A549 (cell line): ENCODE data around the gene PEPD. TPM values are rescaled to one million over a fixed set of nuclear protein-coding genes. Genes with fewer than 3 reads are reported as not detected.

Experiments used
- ATAC-seq, 2 experiments: fragments of 200-7000 bp in 1 of 2; fragments of >200 bp in 1 of 2; cut with Nextera tagmentation in 1 of 2; cut with Tn5 transposase in 1 of 2; 3 replicates each; pipeline versions ENCODE4 v1.8.0 to v1.9.1; 2018 to 2020; ENCODE audit warnings: mild to moderate bottlenecking in 1 of 2, moderate library complexity in 1 of 2
- CTCF ChIA-PET: fragments of 300-600 bp; sonication (Branson Sonifier 250); formaldehyde crosslinking; extraction: SDS; loops from one replicate; lab custom pipeline; 2021; ENCODE audit warnings: antibody characterized with exemption, inconsistent platforms; lab: Yijun Ruan, JAX
- POLR2A ChIA-PET: fragments of 350-600 bp; formaldehyde crosslinking; extraction: SDS; loops from one replicate; lab custom pipeline; 2021; ENCODE audit warnings: antibody characterized with exemption, inconsistent platforms; lab: Yijun Ruan, JAX
- DNase-seq, 2 experiments: peaks; one replicate each; pipeline versions ENCODE4 v3.0.0 to v3.0.0-alpha.2; 2011 to 2016; ENCODE audit warnings: low read depth in 1 of 2, low spot score in 1 of 2
- FAIRE-seq: peaks from 2 replicates; lab custom pipeline; 2011; peaks lifted over from hg19 to GRCh38; lab: Jason Lieb, UNC
- H3K27ac ChIP-seq, 2 experiments: fragments of >200 bp; sonication (Bioruptor Twin); formaldehyde crosslinking; 3 replicates each; pipeline ENCODE4 v1.5.1; 2016 to 2017
- H3K4me1 ChIP-seq: fragments of >200 bp; sonication (Bioruptor Twin); formaldehyde crosslinking; 3 replicates; pipeline ENCODE4 v1.6.1; 2016
- H3K4me2 ChIP-seq: fragments of >200 bp; sonication (Bioruptor Twin); formaldehyde crosslinking; 3 replicates; pipeline ENCODE4 v1.6.1; 2016
- H3K4me3 ChIP-seq: fragments of >200 bp; sonication (Bioruptor Twin); formaldehyde crosslinking; 3 replicates; pipeline ENCODE4 v1.5.1; 2016
- H3K9me3 ChIP-seq: fragments of >200 bp; sonication (Bioruptor Twin); formaldehyde crosslinking; 3 replicates; pipeline ENCODE4 v1.6.1; 2016
- BHLHE40 ChIP-seq: IDR thresholded peaks from 2 replicates; pipeline ENCODE4 v1.6.1; 2012; ENCODE audit warnings: low read depth, low read length, inconsistent platforms
- CEBPB ChIP-seq, 2 experiments: fragments of >200 bp in 1 of 2; sonication (Bioruptor Twin) in 1 of 2; formaldehyde crosslinking in 1 of 2; IDR thresholded peaks; 2 replicates each; pipeline ENCODE4 v1.6.1; 2012 to 2016
- CHD2 ChIP-seq: fragments of 150-350 bp; IDR thresholded peaks from 2 replicates; pipeline ENCODE4 v1.6.1; 2014; ENCODE audit warnings: low read length; ENCODE audit not compliant: partially characterized antibody
- EHF ChIP-seq: fragments of 250-450 bp; sonication (Bioruptor Pico); IDR thresholded peaks from 2 replicates; pipeline ENCODE4 v1.5.0; 2020; ENCODE audit warnings: mild to moderate bottlenecking
- HDAC2 ChIP-seq: fragments of 200-600 bp; sonication (generic); IDR thresholded peaks from 2 replicates; pipeline ENCODE4 v1.6.1; 2016
- HOXB13 ChIP-seq: fragments of 250-450 bp; sonication (Bioruptor Pico); IDR thresholded peaks from 2 replicates; pipeline ENCODE4 v1.5.0; 2020; ENCODE audit warnings: low read depth, mild to moderate bottlenecking, moderate library complexity
- HOXB5 ChIP-seq: fragments of 250-450 bp; sonication (Bioruptor Pico); IDR thresholded peaks from 2 replicates; pipeline ENCODE4 v1.5.0; 2020; ENCODE audit warnings: mild to moderate bottlenecking, moderate library complexity
- JUN ChIP-seq, 2 experiments: fragments of >200 bp; sonication (Bioruptor Twin); formaldehyde crosslinking; IDR thresholded peaks; 2 replicates in 1 of 2; 3 replicates in 1 of 2; pipeline ENCODE4 v1.6.1; 2016 to 2017
- KDM5A ChIP-seq: fragments of 200-600 bp; sonication (generic); IDR thresholded peaks from 2 replicates; pipeline ENCODE4 v1.6.1; 2016; ENCODE audit warnings: antibody characterized with exemption, mild to moderate bottlenecking
- NFE2L2 ChIP-seq: fragments of 150-350 bp; conservative IDR thresholded peaks from 2 replicates; pipeline ENCODE4 v1.6.1; 2014; ENCODE audit warnings: low read length
- NR3C1 ChIP-seq: fragments of >200 bp; sonication (Bioruptor Twin); formaldehyde crosslinking; IDR thresholded peaks from 3 replicates; pipeline ENCODE4 v1.6.1; 2017
- PHF8 ChIP-seq: fragments of 200-600 bp; sonication (generic); IDR thresholded peaks from 2 replicates; pipeline ENCODE4 v1.6.1; 2016; ENCODE audit warnings: low read depth, mild to moderate bottlenecking, antibody characterized with exemption, moderate library complexity, borderline replicate concordance
- POLR2A ChIP-seq: IDR thresholded peaks from 2 replicates; pipeline ENCODE4 v1.6.1; 2012; ENCODE audit warnings: mild to moderate bottlenecking, low read length
- RAD21 ChIP-seq, 2 experiments: fragments of >200 bp in 1 of 2; sonication (Bioruptor Twin) in 1 of 2; formaldehyde crosslinking in 1 of 2; IDR thresholded peaks in 1 of 2; conservative IDR thresholded peaks in 1 of 2; 2 replicates in 1 of 2; 3 replicates in 1 of 2; pipeline ENCODE4 v1.6.1; 2012 to 2018; ENCODE audit warnings: inconsistent platforms in 1 of 2
- RARB ChIP-seq: fragments of 250-450 bp; sonication (Bioruptor Pico); IDR thresholded peaks from 2 replicates; pipeline ENCODE4 v1.8.0; 2021; ENCODE audit warnings: mild to moderate bottlenecking, moderate library complexity
- SMC3 ChIP-seq: fragments of >200 bp; sonication (Bioruptor Twin); formaldehyde crosslinking; IDR thresholded peaks from 3 replicates; pipeline ENCODE4 v1.6.1; 2018; ENCODE audit warnings: inconsistent platforms
- SREBF2 ChIP-seq: fragments of 450-650 bp; IDR thresholded peaks from 2 replicates; pipeline ENCODE4 v1.6.1; 2014; ENCODE audit warnings: mild to moderate bottlenecking, moderate library complexity
- TP53 ChIP-seq: fragments of 250-450 bp; sonication (Bioruptor Pico); IDR thresholded peaks from 2 replicates; pipeline ENCODE4 v1.5.0; 2021; ENCODE audit warnings: mild to moderate bottlenecking, moderate library complexity
- ZC3H11A ChIP-seq: fragments of 450-650 bp; IDR thresholded peaks from 2 replicates; pipeline ENCODE4 v1.6.1; 2014; ENCODE audit warnings: antibody characterized with exemption, mild to moderate bottlenecking
- ZFP36 ChIP-seq: fragments of 450-650 bp; IDR thresholded peaks from 2 replicates; pipeline ENCODE4 v1.6.1; 2014; ENCODE audit warnings: borderline replicate concordance; ENCODE audit not compliant: partially characterized antibody
- WGBS: methylation state at CpG from one replicate; pipeline ENCODE4 v1.1.6; 2017; ENCODE audit errors: missing lambda C conversion rate; 5-methylcytosine and 5-hydroxymethylcytosine counted together
- polyA plus RNA-seq, 4 experiments: library from polyadenylated mRNA; depleted of rRNA in 3 of 4; stranded (reverse); fragments of >200 nt; fragmentation: RNase III in 1 of 4; extraction: RNeasy Plus Mini Kit Qiagen cat#74134 plus additional on column Dnase treatment in 1 of 4; gene quantifications; 2 replicates in 3 of 4; 3 replicates in 1 of 4; pipeline ENCODE4 v1.2.3, GENCODE V29; 2011 to 2017
- TF ChIP-seq, protein P1 (sequence below): IDR thresholded peaks from 2 replicates; pipeline ENCODE4 v1.6.1; 2012; ENCODE audit warnings: low read depth, borderline replicate concordance
- TF ChIP-seq, protein P2 (sequence below): IDR thresholded peaks from 2 replicates; pipeline ENCODE4 v1.6.1; 2012
- TF ChIP-seq, protein P3 (sequence below): fragments of 250-450 bp; sonication (Bioruptor Pico); IDR thresholded peaks from 2 replicates; pipeline ENCODE4 v1.5.0; 2021; ENCODE audit warnings: mild to moderate bottlenecking, moderate library complexity, borderline replicate concordance
- TF ChIP-seq, protein P4 (sequence below): fragments of 150-350 bp; IDR thresholded peaks from 2 replicates; pipeline ENCODE4 v1.6.1; 2014; ENCODE audit warnings: low read depth, mild to moderate bottlenecking, low read length
- TF ChIP-seq, protein P5 (sequence below): fragments of 200-600 bp; sonication (generic); IDR thresholded peaks from 2 replicates; pipeline ENCODE4 v1.6.1; 2016; ENCODE audit warnings: antibody characterized with exemption, mild to moderate bottlenecking, moderate library complexity
- TF ChIP-seq, protein P6 (sequence below): IDR thresholded peaks from 2 replicates; pipeline ENCODE4 v1.6.1; 2012

The PEPD gene
- polyA plus RNA-seq, 2 of the 4 experiments (the other 2 are of a cell fraction): 85.5 to 100 TPM

DNA sequence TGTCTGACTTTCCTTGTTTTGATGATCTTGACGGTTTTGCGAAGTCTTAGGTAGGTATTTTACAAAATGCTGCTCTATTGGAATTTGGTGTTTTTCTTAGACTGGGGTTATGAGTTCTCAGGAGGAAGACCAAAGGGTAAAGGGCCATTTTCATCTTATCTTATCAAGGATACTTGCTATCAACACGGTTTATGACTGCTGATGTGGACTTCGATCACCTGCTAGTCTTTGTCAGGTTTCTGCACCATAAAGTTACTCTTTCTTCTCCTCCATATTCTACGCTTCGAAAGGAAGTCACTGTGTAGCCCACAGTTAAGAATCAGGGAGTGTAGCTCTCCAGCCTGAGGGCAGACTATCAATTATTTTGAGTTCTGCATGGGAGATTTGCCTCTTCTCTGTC, 155.5 kb downstream of the PEPD start:
- H3K4me2 ChIP-seq: no peak overlapping the region
- CTCF ChIA-PET: interaction anchor here (0.5 to 1.9 kb wide), 8 partner anchors 8 to 735 kb away, joined by 3 to 8 read pairs (median 4); partner anchors contain the start of gene CEBPA
- FAIRE-seq (peak; percentile 92), ATAC-seq (no peak), DNase-seq (no peak)
- WGBS: 54% methylated on average over 6 of the region's 6 CpGs
- no peak overlapping the region for H3K4me3 ChIP-seq
- TF ChIP-seq, protein P1, sequence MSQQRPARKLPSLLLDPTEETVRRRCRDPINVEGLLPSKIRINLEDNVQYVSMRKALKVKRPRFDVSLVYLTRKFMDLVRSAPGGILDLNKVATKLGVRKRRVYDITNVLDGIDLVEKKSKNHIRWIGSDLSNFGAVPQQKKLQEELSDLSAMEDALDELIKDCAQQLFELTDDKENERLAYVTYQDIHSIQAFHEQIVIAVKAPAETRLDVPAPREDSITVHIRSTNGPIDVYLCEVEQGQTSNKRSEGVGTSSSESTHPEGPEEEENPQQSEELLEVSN: no peak
- no peak for TF ChIP-seq RAD21 (conservative IDR thresholded peaks at IDR 0.05 in 1 of 2, IDR thresholded peaks at IDR 0.05 in 1 of 2)
- TF ChIP-seq SREBF2: no peak
- no peak for TF ChIP-seq NFE2L2
- TF ChIP-seq BHLHE40: no peak
- no peak for TF ChIP-seq NR3C1
- TF ChIP-seq PHF8: no peak
- no peak for TF ChIP-seq SMC3
- TF ChIP-seq POLR2A: no peak
- no peaks in the 10 kb centered on the region for H3K9me3 ChIP-seq
- peaks cover 9% of the 10 kb centered on the region; the same call in 2 of the 3 replicates for H3K4me1 ChIP-seq
- no peak overlapping the region for H3K27ac ChIP-seq
- POLR2A ChIA-PET: interaction anchor here (0.6 kb wide), 1 partner anchor 445 kb away, joined by 3 read pairs; no protein-coding TSS in a partner anchor

DNA sequence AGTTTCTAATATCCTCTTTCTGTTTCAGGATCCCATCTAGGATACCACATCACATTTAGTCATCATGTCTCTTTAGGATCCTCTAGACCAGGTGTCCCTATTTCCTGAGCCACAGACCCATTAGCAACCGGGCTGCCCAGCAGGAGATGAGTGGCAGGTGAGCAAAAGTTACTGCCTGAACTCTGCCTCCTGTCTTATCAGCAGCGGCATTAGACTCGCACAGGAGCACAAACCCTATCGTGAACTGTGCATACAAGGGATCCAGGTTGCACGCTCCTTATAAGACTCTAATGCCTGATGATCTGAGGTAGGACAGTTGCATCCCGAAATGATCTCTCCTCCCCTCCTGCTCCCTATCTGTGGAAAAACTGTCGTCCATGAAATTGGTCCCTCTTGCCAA, 155.9 kb downstream of the PEPD start:
- TF ChIP-seq, protein P2, sequence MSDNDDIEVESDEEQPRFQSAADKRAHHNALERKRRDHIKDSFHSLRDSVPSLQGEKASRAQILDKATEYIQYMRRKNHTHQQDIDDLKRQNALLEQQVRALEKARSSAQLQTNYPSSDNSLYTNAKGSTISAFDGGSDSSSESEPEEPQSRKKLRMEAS: no peak
- TF ChIP-seq HDAC2 (no peak), TP53 (CRISPR knock-in tag) (0 out of 2 replicates have a peak, but pooled peaks have one; percentile 20)
- TF ChIP-seq, all 56 proteins: peak for 1
- ATAC-seq (no peak), FAIRE-seq (no peak), DNase-seq (no peak)
- H3K4me1 ChIP-seq: peaks cover 9% of the 10 kb centered on the region; the same call in 2 of the 3 replicates
- H3K27ac ChIP-seq: no peak overlapping the region
- H3K4me3 ChIP-seq: no peak overlapping the region
- POLR2A ChIA-PET: interaction anchor here (0.5 to 1.7 kb wide), 2 partner anchors 8 to 71 kb away, joined by 4 to 11 read pairs; partner anchors contain the start of gene CEBPG
- CTCF ChIA-PET: interaction anchor here (0.7 kb wide), 1 partner anchor 15 kb away, joined by 3 read pairs; no protein-coding TSS in a partner anchor
- H3K9me3 ChIP-seq: no peaks in the 10 kb centered on the region
- 54% methylated on average over 7 of the region's 7 CpGs for WGBS
- H3K4me2 ChIP-seq: no peak overlapping the region

DNA sequence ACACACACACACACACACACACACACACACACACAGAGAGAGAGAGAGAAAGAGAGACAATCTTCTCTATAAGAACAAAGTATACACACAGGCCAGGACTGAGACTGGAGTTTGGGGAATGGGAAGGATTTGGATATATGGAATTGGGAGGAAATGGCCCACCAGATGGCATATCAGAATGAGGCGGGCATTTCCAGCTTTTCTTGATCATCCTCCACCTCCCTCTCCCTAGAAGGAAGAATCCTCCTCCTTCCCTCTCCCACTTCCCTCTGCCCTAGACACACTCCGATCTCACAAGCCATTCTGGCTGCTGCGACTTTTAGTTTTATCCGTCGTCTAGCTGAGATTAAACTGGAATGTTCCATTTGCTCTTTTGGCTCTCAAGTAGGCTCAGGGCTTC, 158.1 kb downstream of the PEPD start:
- peaks cover 9% of the 10 kb centered on the region; the same call in 2 of the 3 replicates for H3K4me1 ChIP-seq
- ATAC-seq: no peak
- CTCF ChIA-PET: interaction anchor here (0.6 to 3.3 kb wide), 12 partner anchors 8 to 129 kb away, joined by 3 to 16 read pairs (median 4); partner anchors contain the start of genes CEBPA and CEBPG
- TF ChIP-seq JUN (IDR thresholded peaks at IDR 0.05) (no peak), CEBPB (IDR thresholded peaks at IDR 0.05) (no peak), KDM5A (no peak), ZC3H11A (no peak), ZFP36 (no peak), HOXB5 (CRISPR knock-in tag) (no peak), EHF (CRISPR knock-in tag) (no peak), RAD21 (conservative IDR thresholded peaks at IDR 0.05 in 1 of 2, IDR thresholded peaks at IDR 0.05 in 1 of 2) (no peak), RARB (no peak), SREBF2 (no peak), CHD2 (no peak), BHLHE40 (no peak), HOXB13 (CRISPR knock-in tag) (no peak)
- TF ChIP-seq, protein P3, sequence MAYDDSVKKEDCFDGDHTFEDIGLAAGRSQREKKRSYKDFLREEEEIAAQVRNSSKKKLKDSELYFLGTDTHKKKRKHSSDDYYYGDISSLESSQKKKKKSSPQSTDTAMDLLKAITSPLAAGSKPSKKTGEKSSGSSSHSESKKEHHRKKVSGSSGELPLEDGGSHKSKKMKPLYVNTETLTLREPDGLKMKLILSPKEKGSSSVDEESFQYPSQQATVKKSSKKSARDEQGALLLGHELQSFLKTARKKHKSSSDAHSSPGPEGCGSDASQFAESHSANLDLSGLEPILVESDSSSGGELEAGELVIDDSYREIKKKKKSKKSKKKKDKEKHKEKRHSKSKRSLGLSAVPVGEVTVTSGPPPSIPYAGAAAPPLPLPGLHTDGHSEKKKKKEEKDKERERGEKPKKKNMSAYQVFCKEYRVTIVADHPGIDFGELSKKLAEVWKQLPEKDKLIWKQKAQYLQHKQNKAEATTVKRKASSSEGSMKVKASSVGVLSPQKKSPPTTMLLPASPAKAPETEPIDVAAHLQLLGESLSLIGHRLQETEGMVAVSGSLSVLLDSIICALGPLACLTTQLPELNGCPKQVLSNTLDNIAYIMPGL (CRISPR knock-in tag): no peak
- TF ChIP-seq, protein P4, sequence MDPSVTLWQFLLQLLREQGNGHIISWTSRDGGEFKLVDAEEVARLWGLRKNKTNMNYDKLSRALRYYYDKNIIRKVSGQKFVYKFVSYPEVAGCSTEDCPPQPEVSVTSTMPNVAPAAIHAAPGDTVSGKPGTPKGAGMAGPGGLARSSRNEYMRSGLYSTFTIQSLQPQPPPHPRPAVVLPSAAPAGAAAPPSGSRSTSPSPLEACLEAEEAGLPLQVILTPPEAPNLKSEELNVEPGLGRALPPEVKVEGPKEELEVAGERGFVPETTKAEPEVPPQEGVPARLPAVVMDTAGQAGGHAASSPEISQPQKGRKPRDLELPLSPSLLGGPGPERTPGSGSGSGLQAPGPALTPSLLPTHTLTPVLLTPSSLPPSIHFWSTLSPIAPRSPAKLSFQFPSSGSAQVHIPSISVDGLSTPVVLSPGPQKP: no peak
- TF ChIP-seq, protein P5, sequence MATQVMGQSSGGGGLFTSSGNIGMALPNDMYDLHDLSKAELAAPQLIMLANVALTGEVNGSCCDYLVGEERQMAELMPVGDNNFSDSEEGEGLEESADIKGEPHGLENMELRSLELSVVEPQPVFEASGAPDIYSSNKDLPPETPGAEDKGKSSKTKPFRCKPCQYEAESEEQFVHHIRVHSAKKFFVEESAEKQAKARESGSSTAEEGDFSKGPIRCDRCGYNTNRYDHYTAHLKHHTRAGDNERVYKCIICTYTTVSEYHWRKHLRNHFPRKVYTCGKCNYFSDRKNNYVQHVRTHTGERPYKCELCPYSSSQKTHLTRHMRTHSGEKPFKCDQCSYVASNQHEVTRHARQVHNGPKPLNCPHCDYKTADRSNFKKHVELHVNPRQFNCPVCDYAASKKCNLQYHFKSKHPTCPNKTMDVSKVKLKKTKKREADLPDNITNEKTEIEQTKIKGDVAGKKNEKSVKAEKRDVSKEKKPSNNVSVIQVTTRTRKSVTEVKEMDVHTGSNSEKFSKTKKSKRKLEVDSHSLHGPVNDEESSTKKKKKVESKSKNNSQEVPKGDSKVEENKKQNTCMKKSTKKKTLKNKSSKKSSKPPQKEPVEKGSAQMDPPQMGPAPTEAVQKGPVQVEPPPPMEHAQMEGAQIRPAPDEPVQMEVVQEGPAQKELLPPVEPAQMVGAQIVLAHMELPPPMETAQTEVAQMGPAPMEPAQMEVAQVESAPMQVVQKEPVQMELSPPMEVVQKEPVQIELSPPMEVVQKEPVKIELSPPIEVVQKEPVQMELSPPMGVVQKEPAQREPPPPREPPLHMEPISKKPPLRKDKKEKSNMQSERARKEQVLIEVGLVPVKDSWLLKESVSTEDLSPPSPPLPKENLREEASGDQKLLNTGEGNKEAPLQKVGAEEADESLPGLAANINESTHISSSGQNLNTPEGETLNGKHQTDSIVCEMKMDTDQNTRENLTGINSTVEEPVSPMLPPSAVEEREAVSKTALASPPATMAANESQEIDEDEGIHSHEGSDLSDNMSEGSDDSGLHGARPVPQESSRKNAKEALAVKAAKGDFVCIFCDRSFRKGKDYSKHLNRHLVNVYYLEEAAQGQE: no peak
- TF ChIP-seq, protein P6, sequence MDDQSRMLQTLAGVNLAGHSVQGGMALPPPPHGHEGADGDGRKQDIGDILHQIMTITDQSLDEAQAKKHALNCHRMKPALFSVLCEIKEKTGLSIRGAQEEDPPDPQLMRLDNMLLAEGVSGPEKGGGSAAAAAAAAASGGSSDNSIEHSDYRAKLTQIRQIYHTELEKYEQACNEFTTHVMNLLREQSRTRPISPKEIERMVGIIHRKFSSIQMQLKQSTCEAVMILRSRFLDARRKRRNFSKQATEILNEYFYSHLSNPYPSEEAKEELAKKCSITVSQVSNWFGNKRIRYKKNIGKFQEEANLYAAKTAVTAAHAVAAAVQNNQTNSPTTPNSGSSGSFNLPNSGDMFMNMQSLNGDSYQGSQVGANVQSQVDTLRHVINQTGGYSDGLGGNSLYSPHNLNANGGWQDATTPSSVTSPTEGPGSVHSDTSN: no peak

More for the DNA sequence above, 158.1 kb downstream of the PEPD start:
- POLR2A ChIA-PET: interaction anchor here (1.3 to 1.9 kb wide), 2 partner anchors 9 to 61 kb away, joined by 5 to 6 read pairs; partner anchors contain the start of gene CEBPA
- no peak for DNase-seq
- Histone ChIP-seq H3K27ac (no peak overlapping the region), H3K4me2 (no peak overlapping the region), H3K9me3 (no peaks in the 10 kb centered on the region), H3K4me3 (no peak overlapping the region)
- FAIRE-seq: no peak
- WGBS: 74% methylated on average over 5 of the region's 5 CpGs
